ENCODE data around the gene MICALL2.

MICALL2 gene

GRCh38 chr7:1391449-1391848 lies 67.8 kb downstream of the MICALL2 start:
- Histone ChIP-seq H3K4me1 (ENCODE audit: control insufficient read depth in 1 of 2, insufficient read depth in 1 of 2, low read depth in 1 of 2, low read length in 1 of 2) (no peaks in the 10 kb centered on the region), H3K9me3 (no peaks in the 10 kb centered on the region), H3K4me3 (ENCODE audit: low read depth in 1 of 2, low read length in 1 of 2) (no peak overlapping the region), H3K27ac (no peak overlapping the region), H3K27me3 (peaks cover 48% of the 10 kb centered on the region), H3K36me3 (no peaks in the 10 kb centered on the region)
- TF ChIP-seq CTCF (IDR thresholded peaks at IDR 0.05), result no peak

- Histone ChIP-seq H3K4me1 (ENCODE audit: control insufficient read depth in 1 of 2, insufficient read depth in 1 of 2, low read depth in 1 of 2, low read length in 1 of 2) (no peaks in the 10 kb centered on the region), H3K27ac (no peak overlapping the region), H3K36me3 (no peaks in the 10 kb centered on the region), H3K27me3 (peaks cover 57% of the 10 kb centered on the region), H3K9me3 (no peaks in the 10 kb centered on the region), H3K4me3 (ENCODE audit: low read depth in 1 of 2, low read length in 1 of 2) (no peak overlapping the region)
- TF ChIP-seq CTCF (IDR thresholded peaks at IDR 0.05), result no peak
Measured at GRCh38 chr7:1388703-1389335, 70.5 kb downstream of the MICALL2 start.

- no peaks in the 10 kb centered on the region for H3K4me1 ChIP-seq (ENCODE audit: control insufficient read depth in 1 of 2, insufficient read depth in 1 of 2, low read depth in 1 of 2, low read length in 1 of 2)
- H3K27me3 ChIP-seq, result peaks cover 63% of the 10 kb centered on the region
- no peak overlapping the region for H3K27ac ChIP-seq
- no peaks in the 10 kb centered on the region for H3K36me3 ChIP-seq
- no peaks in the 10 kb centered on the region for H3K9me3 ChIP-seq
- H3K4me3 ChIP-seq (ENCODE audit: low read depth in 1 of 2, low read length in 1 of 2), result no peak overlapping the region
- no peak for TF ChIP-seq CTCF (IDR thresholded peaks at IDR 0.05)
Measured at GRCh38 chr7:1388021-1388702, 71.1 kb downstream of the MICALL2 start.

- Histone ChIP-seq H3K36me3 (no peaks in the 10 kb centered on the region), H3K4me1 (ENCODE audit: control insufficient read depth in 1 of 2, insufficient read depth in 1 of 2, low read depth in 1 of 2, low read length in 1 of 2) (no peaks in the 10 kb centered on the region), H3K9me3 (no peaks in the 10 kb centered on the region), H3K27me3 (peaks cover 67% of the 10 kb centered on the region), H3K4me3 (ENCODE audit: low read depth in 1 of 2, low read length in 1 of 2) (no peak overlapping the region), H3K27ac (no peak overlapping the region)
- TF ChIP-seq CTCF (IDR thresholded peaks at IDR 0.05), result no peak
Measured at GRCh38 chr7:1387261-1387660, 72.0 kb downstream of the MICALL2 start.

- no peak for TF ChIP-seq CTCF (IDR thresholded peaks at IDR 0.05)
- no peaks in the 10 kb centered on the region for H3K36me3 ChIP-seq
- no peak overlapping the region for H3K4me3 ChIP-seq (ENCODE audit: low read depth in 1 of 2, low read length in 1 of 2)
- H3K27ac ChIP-seq, result no peak overlapping the region
- H3K4me1 ChIP-seq (ENCODE audit: control insufficient read depth in 1 of 2, insufficient read depth in 1 of 2, low read depth in 1 of 2, low read length in 1 of 2), result no peaks in the 10 kb centered on the region
- no peaks in the 10 kb centered on the region for H3K9me3 ChIP-seq
- peaks cover 62% of the 10 kb centered on the region for H3K27me3 ChIP-seq
Measured at GRCh38 chr7:1386623-1387220, 72.5 kb downstream of the MICALL2 start.
